PC-3 (cell line): ENCODE measurements around the gene ACP7.

ENCODE experiments used
- CTCF ChIP-seq: fragments of 300-600 bp; sonication (generic); conservative IDR thresholded peaks from 2 replicates; pipeline ENCODE4 v1.5.1; 2017; ENCODE audit warnings: antibody characterized with exemption, low read depth, mild to moderate bottlenecking, low read length
- EZH2 ChIP-seq: fragments of 300-600 bp; sonication (generic); IDR thresholded peaks from one replicate; pipeline ENCODE4 v1.6.1; 2017; ENCODE audit warnings: antibody characterized with exemption, mild to moderate bottlenecking, low read length; ENCODE audit not compliant: unreplicated experiment
- EZH2phosphoT487 ChIP-seq: fragments of 300-600 bp; sonication (generic); IDR thresholded peaks from 2 replicates; pipeline ENCODE4 v1.6.1; 2018; ENCODE audit warnings: mild to moderate bottlenecking, antibody characterized with exemption, low read length, borderline replicate concordance

GRCh38 chr19:39098365-39099269 lies 14.4 kb downstream of the ACP7 start:
- TF ChIP-seq CTCF (no peak), EZH2 (no peak), EZH2phosphoT487 (no peak)
